Esophagus squamous epithelium (tissue), 5 donors: ENCODE measurements around the gene JARID2. TPM values are rescaled to one million over a fixed set of nuclear protein-coding genes. Genes with fewer than 3 reads are reported as not detected.

Source experiments
- DNase-seq: peaks from one replicate; lab custom pipeline; 2025; lab: John Stamatoyannopoulos, UW
- H3K27ac ChIP-seq, 4 donors: fragments of 200-600 bp; sonication (generic); one replicate each; pipeline ENCODE4 v1.5.1; 2016 to 2019; ENCODE audit warnings: mild to moderate bottlenecking in 1 of 4
- H3K27me3 ChIP-seq, 4 donors: fragments of 200-600 bp; sonication (generic); 1 replicate in 3 of 4; 2 replicates in 1 of 4; pipeline versions ENCODE4 v1.5.1 to v1.6.0; 2017 to 2021; ENCODE audit warnings: antibody characterized with exemption in 1 of 4
- H3K36me3 ChIP-seq, 3 donors: fragments of 200-600 bp; sonication (generic); one replicate each; pipeline ENCODE4 v1.5.1; 2016 to 2019
- H3K4me1 ChIP-seq, 3 donors: fragments of 200-600 bp; sonication (generic); one replicate each; pipeline ENCODE4 v1.5.1; 2017 to 2019
- H3K4me3 ChIP-seq, 4 donors: fragments of 200-600 bp; sonication (generic); 1 replicate in 3 of 4; 2 replicates in 1 of 4; pipeline ENCODE4 v1.5.1; 2016 to 2019; ENCODE audit warnings: mild to moderate bottlenecking in 2 of 4, moderate library complexity in 1 of 4
- H3K9me3 ChIP-seq, 3 donors: fragments of 200-600 bp; sonication (generic); one replicate each; pipeline ENCODE4 v1.5.1; 2016 to 2019
- CTCF ChIP-seq, 6 experiments: fragments of 450-650 bp in 4 of 6; fragments of 200-600 bp in 2 of 6; sonication (generic) in 2 of 6; IDR thresholded peaks; one replicate each; pipeline ENCODE4 v1.5.1; 2016 to 2019; ENCODE audit warnings: antibody characterized with exemption in 6 of 6, mild to moderate bottlenecking in 4 of 6, moderate library complexity in 4 of 6
- POLR2A ChIP-seq, 4 donors: fragments of 450-650 bp; IDR thresholded peaks; one replicate each; pipeline ENCODE4 v1.6.1; 2017; ENCODE audit warnings: antibody characterized with exemption in 4 of 4, mild to moderate bottlenecking in 4 of 4, moderate library complexity in 3 of 4
- WGBS, 2 donors: methylation state at CpG; one replicate each; pipeline ENCODE4 v1.1.5; 2018; 5-methylcytosine and 5-hydroxymethylcytosine counted together
- intact Hi-C: fragments of 100-400 bp; cut with DNase I; formaldehyde crosslinking; loops from one replicate; pipeline ENCODE4 v1.15.0; 2022
- total RNA-seq, 4 donors: library from RNA; depleted of rRNA; stranded (reverse); fragments of >200 nt; gene quantifications; one replicate each; pipeline ENCODE4 v1.1.0, GENCODE V29; 2016
- donor health status: DM: yes; HTN: yes; CAD: no.

JARID2 gene
- total RNA-seq, 4 donors from 2014 or later, result 13.3 to 19.6 (median 16.3) TPM

- WGBS, 2 donors, result 96 to 97% methylated on average over 5 of the region's 6 CpGs
- peaks cover 0 to 43% (median under 1%) of the 10 kb centered on the region in 3 donors for H3K4me1 ChIP-seq
These were observed 162.1 kb downstream of the JARID2 start for GRCh38 chr6:15408008-15408407.

GRCh38 chr6:15408758-15409157, 162.9 kb downstream of the JARID2 start:
- Histone ChIP-seq H3K9me3 (no peaks in the 10 kb centered on the region), H3K4me1 (peaks cover 3 to 44% (median 7%) of the 10 kb centered on the region in 3 donors), H3K36me3 (no peaks in the 10 kb centered on the region), H3K27ac (no peak overlapping the region), H3K27me3 (no peaks in the 10 kb centered on the region), H3K4me3 (no peak overlapping the region)
- intact Hi-C loops, result no loop called here
- DNase-seq, result no peak
- 80 to 82% methylated on average over 3 of the region's 3 CpGs for WGBS, 2 donors
- TF ChIP-seq CTCF (IDR thresholded peaks at IDR 0.05), result no peak
- TF ChIP-seq POLR2A (IDR thresholded peaks at IDR 0.05), result no peak

More at GRCh38 chr6:15408008-15408407, 162.1 kb downstream of the JARID2 start:
- no peaks in the 10 kb centered on the region for H3K36me3 ChIP-seq
- TF ChIP-seq POLR2A (IDR thresholded peaks at IDR 0.05) (no peak), CTCF (IDR thresholded peaks at IDR 0.05) (no peak)
- no peak overlapping the region for H3K4me3 ChIP-seq
- intact Hi-C loops, result no loop called here
- H3K27ac ChIP-seq, result no peak overlapping the region
- no peaks in the 10 kb centered on the region for H3K9me3 ChIP-seq
- H3K27me3 ChIP-seq, result no peaks in the 10 kb centered on the region
- DNase-seq, result no peak

- Histone ChIP-seq H3K36me3 (no peaks in the 10 kb centered on the region), H3K4me3 (no peak overlapping the region), H3K27me3 (no peaks in the 10 kb centered on the region), H3K9me3 (no peaks in the 10 kb centered on the region), H3K4me1 (peaks cover 3 to 41% (median 9%) of the 10 kb centered on the region in 3 donors), H3K27ac (no peak overlapping the region)
- TF ChIP-seq CTCF (IDR thresholded peaks at IDR 0.05), result no peak
- TF ChIP-seq POLR2A (IDR thresholded peaks at IDR 0.05), result no peak
- intact Hi-C loops, result no loop called here
- DNase-seq, result no peak
- 78 to 93% methylated on average over 5 to 6 of the region's 6 CpGs for WGBS, 2 donors
These were observed 163.6 kb downstream of the JARID2 start for GRCh38 chr6:15409301-15410125.

- H3K9me3 ChIP-seq, result no peaks in the 10 kb centered on the region
- no peak for DNase-seq
- no peaks in the 10 kb centered on the region for H3K27me3 ChIP-seq
- TF ChIP-seq POLR2A (IDR thresholded peaks at IDR 0.05), result no peak
- TF ChIP-seq CTCF (IDR thresholded peaks at IDR 0.05), result no peak
- H3K4me1 ChIP-seq, result peaks cover 3 to 36% (median 9%) of the 10 kb centered on the region in 3 donors
- no peaks in the 10 kb centered on the region for H3K36me3 ChIP-seq
- intact Hi-C loops, result no loop called here
- no peak overlapping the region for H3K4me3 ChIP-seq
- 88 to 89% methylated on average over 5 of the region's 5 CpGs for WGBS, 2 donors
- H3K27ac ChIP-seq, result no peak overlapping the region
These were observed 164.2 kb downstream of the JARID2 start for GRCh38 chr6:15410126-15410391.

- Histone ChIP-seq H3K36me3 (no peaks in the 10 kb centered on the region), H3K4me3 (no peak overlapping the region), H3K27ac (no peak overlapping the region), H3K27me3 (no peaks in the 10 kb centered on the region), H3K4me1 (peaks cover 3 to 38% (median 9%) of the 10 kb centered on the region in 3 donors), H3K9me3 (no peaks in the 10 kb centered on the region)
- TF ChIP-seq CTCF (IDR thresholded peaks at IDR 0.05), result no peak
- no peak for TF ChIP-seq POLR2A (IDR thresholded peaks at IDR 0.05)
- DNase-seq, result no peak
- WGBS, 2 donors, result 52 to 74% methylated on average over 1 of the region's 1 CpG
- intact Hi-C loops, result no loop called here
These were observed 164.9 kb downstream of the JARID2 start for GRCh38 chr6:15410752-15411151.
